SH-SY5Y (cell line): ENCODE data around the gene HOXA6.

Experiments used
- GATA2 ChIP-seq: IDR thresholded peaks from 2 replicates; pipeline ENCODE4 v1.6.1; 2011; ENCODE audit warnings: mild to moderate bottlenecking, low read depth, low read length
- GATA3 ChIP-seq: IDR thresholded peaks from 2 replicates; pipeline ENCODE4 v1.6.1; 2011; ENCODE audit warnings: low read depth, mild to moderate bottlenecking, low read length, moderate library complexity

Gene HOXA6

DNA sequence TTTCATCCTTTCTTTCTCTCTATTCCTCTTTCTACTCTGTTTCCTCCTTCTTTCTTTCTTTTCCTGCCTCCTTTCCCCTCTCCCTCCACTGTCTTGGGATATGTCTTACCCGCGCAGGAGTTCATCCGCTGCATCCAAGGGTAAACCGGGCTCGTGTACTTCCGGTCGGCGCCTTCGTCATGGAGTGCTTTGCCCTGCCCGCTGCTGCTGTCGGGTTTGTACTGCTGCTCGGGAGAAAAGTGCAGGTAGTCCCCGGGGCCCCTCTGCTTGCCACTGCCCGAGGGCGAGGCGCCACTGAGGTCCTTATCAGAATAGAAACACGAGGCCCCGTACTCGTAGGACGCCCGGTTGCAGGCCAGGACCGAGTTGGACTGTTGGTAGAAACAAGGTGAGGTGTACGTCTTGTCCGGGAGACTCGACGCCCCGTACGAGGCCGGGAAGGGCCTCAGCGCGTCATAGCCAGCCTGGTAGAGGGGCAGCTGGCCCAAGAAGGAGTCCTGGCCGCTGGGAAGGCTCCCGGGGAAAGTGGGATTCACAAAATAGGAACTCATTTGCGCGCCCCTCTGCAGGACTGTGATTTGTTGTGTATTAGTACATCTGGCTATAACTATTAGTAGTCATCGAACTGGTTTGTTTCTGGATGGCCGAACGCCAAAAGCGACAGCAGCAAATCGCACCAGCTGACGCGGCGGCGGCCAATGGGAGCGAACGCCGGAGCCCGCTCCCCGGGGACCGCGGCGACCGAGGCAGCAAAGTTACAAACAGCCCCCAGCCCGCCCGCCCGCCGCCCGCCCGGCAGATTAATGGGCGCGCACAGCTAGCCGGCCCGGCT is at the start of gene HOXA6:
HOXA6 (minus strand) TSS at position 576 of the 832 bp plus-strand sequence; CDS start at position 551, 25 bp downstream.
- TF ChIP-seq GATA2 (no peak), GATA3 (no peak)

DNA sequence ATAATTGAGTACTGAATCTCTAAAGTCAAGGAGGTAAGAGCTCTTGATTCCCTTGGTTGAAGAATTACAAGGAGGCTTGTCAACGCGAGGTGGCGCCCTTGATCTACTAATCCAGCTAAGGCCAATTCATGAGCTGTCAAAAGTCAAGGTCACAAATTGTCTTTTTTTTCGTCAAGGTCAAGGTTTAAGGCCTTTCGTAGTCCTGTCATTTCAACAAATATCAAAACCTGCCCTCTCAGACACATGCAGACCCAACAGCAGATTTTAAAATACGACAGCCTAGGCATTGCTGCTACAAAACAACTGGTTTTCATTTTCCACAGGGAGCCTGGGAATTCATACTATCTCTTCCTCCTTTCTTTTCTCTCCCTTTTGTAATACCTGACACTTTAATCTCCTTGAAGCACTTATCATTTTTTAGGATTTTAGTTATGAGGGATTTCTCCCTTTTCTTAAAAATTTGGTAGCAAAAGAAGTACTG is 48.8 kb upstream of the HOXA6 start:
- TF ChIP-seq GATA3 (no peak), GATA2 (no peak)

DNA sequence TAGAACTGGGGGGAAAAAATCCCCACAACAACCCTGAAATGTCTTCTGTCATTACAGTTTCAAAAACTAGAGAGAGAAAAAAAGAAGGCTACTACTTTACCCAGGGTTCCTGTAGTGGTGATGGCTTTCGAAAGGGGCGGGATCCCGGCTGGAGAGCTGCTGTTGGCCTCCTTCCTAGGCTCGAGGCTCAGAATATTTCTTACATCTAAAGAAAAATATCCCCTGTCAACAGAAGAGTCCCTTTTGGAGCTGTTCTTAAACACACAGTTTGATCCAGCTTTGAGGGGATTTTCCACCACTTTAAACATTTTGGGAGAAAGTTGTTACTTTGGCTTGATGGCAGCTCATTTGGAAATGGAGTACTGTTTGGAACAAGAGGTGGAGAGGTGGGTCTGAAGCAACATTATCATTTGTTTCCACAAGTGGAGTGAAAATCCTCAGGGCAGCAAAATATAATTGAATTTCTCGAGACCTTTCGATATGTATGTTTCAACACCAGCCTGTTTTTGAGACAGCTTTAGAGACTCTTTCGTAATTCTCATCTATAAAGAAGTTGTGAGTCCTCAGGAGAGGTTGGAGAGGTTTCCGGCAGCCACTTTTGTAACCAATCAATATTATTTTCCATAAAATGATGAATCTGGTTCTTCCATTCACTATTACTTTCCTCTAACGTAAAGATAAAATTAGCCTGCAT is 47.3 kb upstream of the HOXA6 start:
- no peak for TF ChIP-seq GATA3
- TF ChIP-seq GATA2: no peak

DNA sequence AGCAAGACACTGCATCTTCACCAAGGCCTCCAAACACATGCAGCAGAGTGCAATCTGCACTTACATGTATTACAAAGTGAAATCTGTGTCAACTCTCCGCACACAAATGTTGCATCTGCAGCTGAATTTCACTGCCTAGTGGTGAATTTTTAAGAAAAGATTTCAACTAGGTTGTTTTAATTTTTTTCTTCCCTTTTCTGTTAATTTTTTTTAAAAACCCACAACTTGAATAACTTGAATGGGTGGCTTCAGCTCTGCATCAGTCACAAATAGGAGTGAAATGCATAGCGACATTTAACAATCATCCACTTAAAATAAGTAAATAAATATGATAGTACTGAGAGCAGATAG is 46.4 kb upstream of the HOXA6 start:
- TF ChIP-seq GATA2 (no peak), GATA3 (no peak)

DNA sequence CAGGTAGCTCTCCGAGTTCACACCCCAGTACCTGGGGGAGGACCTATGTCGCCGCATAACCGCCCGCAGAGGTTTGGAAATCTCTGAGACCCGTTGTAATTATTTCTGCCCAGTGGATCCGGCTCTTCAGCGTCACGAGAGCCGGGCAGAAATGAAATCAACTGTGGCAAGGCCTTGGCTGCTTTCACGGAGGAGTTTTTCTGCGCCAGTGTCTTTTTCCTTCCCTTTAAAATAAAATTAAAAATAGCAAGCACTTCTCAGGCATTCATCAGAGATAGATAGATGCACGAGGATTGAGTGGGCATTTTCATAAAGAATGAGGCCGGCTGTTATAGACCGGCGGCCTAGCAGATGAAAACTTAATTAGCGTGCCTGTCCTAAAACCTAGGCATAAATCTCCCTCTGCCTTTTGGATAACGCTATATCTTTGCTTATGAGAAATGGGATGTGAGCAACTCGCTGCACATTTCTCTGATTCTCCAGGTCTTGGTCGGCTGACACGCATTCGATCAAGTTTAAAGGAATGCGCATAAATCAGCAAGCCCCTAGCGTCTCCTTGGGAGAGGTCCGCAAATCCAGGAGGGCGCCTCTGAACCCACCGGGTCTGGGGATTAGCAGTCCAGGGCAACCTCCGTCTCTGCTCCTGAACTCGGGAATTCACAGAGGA is 45.9 kb upstream of the HOXA6 start:
- TF ChIP-seq GATA3: no peak
- TF ChIP-seq GATA2: no peak

DNA sequence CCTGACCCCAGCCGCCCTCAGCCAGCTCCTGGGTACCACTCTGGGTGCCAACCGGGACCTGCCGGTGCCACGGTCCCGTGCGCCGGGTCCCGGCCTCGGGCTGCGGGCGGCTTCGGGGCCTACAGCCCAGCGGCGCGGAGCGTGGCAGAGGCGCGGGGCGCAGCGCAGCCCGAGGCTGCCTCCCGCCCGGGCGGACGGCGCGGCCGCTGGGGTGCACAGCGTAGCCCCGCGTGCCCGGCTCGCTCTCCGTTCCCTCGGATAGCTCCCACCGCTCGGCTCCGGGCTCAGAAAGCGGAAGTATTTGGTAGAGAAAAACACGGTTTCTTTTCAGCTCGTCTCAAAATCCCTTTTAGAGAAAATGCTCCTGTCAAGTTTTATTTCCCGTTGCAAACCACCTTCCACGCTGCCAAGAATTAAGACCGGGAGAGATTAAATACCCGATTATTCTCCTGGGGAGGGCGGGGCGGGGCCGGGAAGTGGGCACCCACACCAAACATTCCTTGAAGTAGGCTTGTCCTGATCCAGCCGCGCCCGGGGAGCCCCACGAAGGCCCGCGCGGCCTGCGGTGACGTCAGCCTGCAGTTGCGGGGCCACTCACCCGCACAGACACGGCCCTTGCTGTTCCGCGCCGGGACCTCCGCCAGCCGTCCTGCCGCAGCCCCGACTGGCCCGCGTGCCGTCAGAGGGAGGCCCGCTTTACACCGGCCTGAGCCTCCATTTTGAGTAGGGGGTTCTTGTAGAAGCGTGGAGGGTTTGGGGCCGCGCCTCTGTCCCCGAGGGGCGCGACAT is 45.2 kb upstream of the HOXA6 start:
- no peak for TF ChIP-seq GATA2
- no peak for TF ChIP-seq GATA3

DNA sequence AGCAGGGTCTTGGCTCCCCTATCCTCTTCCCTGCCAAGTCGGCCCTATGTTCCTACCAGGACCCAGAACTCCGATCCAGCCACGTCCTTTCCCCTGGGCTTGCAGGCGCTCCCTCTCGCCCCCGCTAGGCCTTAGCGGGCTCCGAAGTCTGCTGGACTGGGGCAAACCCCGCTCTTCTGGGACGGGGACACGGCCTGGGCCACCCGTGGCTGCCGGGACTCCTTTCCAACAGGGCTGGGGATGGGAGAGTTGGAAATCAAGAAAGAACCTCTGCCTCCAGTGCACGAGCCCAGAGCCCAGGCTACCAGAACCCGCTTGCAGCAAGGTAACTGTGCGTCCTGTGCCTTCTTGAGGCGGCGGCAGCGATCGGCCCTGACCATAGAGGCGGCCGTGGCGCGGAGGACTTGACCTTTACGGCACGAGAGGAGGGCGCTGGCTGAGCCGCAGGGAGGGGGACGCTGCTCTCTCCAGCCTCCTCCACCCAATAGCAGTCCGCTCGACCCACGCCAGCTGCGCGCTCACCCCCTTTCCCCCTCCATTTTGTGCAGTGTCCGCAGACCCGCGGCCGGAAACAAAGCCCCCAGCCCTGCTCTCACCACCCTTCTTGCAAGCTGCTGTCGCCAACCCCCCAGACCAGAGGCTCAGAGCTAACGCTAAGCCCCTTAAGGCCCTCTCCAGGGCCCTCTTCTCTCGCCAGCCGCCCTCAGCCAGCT is 44.4 kb upstream of the HOXA6 start:
- TF ChIP-seq GATA2 (no peak), GATA3 (no peak)

DNA sequence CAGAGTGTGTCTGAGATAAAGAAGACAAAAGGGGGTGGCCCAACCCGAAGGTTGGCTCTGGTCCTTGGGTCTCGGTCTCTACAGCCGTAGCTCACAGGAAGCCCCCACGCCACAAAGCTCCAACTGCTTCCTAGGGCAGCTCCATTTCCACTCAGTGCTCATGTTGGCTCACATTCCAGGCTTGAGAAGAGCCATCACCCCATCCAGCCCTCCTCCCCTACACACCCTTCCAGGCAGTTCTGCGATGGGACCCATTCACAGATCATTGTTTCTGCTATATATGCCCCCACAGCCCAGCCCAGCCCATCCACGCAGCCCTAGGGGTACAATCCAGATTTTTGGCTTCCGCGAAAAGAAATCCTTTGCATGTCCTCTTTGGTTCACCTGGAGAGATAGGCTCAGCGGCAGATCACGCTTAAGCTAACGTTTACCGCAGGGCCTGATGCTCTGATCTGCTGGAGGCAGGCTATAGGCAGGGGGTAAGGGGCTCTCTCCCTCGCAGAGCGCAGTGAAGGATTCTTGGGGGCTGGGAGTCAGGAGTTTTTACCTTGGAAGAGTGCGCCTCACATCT is 43.7 kb upstream of the HOXA6 start:
- no peak for TF ChIP-seq GATA3
- no peak for TF ChIP-seq GATA2

DNA sequence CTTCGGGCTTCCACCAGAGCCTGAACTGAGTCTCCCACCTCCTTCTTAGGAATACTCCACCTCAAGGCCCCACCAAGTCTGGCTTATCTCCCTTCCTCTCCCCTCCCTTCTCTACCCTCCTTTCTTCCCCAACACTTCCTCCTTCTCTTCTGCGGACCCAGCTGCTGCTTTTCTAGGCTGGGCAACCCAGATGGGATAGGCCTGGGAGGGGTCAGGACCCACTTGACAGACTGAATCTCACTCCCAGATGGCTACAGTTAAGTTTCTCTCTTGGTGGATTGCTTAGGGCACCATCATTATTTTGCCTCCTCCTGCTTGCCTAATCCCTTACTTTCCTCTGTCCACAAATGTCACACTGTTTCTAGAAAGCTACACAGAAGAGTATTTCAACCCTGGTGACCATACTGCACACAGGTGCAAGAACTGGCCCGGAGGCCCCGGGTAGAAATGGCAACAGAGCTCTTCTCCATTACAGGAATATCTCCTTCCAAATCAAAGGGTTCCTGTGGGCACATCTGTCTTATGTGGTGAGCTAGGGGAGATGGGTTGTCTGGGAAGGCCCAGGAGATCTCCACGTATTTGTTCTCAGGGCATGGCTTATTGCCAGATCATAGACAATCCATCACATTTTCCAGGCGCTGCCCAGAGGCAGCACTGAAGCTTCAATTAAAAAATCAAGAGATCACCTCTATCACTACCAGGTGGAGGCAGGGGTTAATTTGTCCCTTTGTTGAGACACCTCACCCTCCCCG is 42.6 kb upstream of the HOXA6 start:
- TF ChIP-seq GATA3: no peak
- TF ChIP-seq GATA2: no peak

DNA sequence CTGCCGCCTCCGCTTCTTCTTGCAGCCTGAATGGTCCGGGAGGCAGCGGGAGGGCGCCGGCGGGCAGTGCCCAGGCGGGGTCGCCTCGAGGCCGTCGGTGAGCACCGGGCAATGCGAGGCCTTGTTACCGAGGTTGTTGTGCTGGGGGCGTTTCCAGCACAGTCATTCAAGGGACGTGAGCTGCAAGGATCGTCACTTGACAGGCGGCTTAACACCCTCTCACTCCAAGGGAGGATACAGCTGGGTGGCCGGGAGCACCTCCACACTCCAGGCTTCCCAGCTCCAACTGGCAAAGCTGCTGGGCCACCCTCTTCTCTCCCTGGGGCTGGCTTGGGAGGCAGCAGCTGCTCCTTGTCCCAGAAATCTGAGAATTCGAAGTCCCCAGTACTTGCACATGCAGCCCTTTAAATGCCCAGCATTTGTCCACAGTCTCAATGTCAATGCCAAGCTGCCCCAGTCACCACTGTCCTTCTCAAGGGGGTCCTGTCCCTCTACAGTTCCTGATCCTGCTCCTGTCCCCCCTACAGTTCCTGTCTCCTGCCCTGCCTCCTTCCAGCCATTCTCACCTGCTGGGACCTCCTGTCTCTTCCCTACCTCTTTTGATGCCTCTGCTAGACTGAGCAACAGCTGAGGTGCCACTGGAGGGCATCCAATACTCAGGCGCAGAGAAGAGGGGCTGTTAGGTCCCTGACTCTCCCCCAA is 41.9 kb upstream of the HOXA6 start:
- TF ChIP-seq GATA2: no peak
- no peak for TF ChIP-seq GATA3

DNA sequence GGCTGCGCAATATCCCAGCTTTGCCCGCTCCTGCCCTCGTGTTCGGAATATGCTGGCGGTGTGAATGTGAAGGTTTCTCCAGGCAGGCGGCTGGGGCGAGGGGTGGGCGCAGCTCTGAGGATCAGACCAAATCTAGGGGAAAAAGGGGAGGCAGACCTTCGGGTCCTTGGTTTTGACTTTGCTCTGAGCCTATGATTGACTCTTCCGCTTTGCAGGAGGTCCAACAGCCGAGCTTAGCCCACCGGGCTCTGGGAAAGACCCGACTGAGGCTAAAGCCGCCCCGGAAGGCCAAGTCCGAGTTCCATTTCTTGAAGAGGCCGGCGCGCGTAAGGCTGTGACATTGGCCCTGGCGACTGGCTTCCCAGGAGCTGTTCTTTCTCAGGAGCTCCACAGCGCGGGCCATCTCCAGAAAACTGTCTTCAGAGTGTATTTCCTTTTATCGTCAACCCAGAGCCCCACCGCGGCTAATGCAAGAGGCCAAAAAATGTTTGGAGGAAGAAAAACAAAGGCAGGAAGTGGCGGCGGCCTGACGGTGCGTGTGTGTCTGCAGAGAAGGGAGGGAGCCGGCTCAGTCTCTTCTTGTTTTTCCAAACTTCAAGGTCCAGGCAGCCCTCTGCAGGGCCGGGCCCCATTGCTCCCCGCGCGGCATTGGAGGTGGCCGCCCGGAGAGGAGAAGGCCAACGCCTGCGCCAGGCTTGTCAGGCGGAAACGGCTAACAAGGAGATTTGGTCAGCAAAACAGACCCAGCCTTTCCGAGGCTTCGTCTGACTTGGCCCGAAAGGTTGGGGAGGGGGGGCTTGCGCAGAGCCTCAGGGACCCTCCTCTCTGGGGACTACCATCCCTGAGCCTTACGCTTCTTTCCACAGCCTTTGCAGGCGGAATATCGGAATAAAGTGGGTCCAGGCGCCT is 41.1 kb upstream of the HOXA6 start:
- TF ChIP-seq GATA3 (no peak), GATA2 (no peak)
